Activated CD4-positive, alpha-beta T cell treated with anti-CD3 and anti-CD28 coated beads, Interleukin-2, amount 50 U/mL, for 48 hours (primary cell): Measurements from ENCODE around the gene FARS2.
A peak's percentile ranks its signal among the peaks of the same experiment; 100 is the strongest.
"Not testable (repeated sequence)": the region's sequence is repeated elsewhere in the genome, so short reads cannot be mapped to it uniquely, and the experiment has no call there.

Experiments
- DNase-seq, 2 experiments: peaks; one replicate each; pipeline ENCODE4 v3.0.0-alpha.2; 2020

Gene FARS2

GRCh38 chr6:5645328-5646290, 384.3 kb downstream of the FARS2 start:
- DNase-seq, result no peak

- DNase-seq, result no peak
Measured at GRCh38 chr6:5652406-5653137, 391.3 kb downstream of the FARS2 start.

GRCh38 chr6:5653801-5654200, 392.5 kb downstream of the FARS2 start:
- no peak for DNase-seq

- DNase-seq, result no peak
Measured at GRCh38 chr6:5656226-5656625, 394.9 kb downstream of the FARS2 start.

- DNase-seq, result not testable (repeated sequence)
Measured at GRCh38 chr6:5656695-5657094, 395.4 kb downstream of the FARS2 start.

- DNase-seq, result no peak
Measured at GRCh38 chr6:5657684-5658430, 396.5 kb downstream of the FARS2 start.

GRCh38 chr6:5659467-5659866, 398.2 kb downstream of the FARS2 start:
- DNase-seq, result no peak

- no peak for DNase-seq
Measured at GRCh38 chr6:5660772-5661171, 399.5 kb downstream of the FARS2 start.

- no peak for DNase-seq
Measured at GRCh38 chr6:5662797-5663196, 401.5 kb downstream of the FARS2 start.

- no peak for DNase-seq
Measured at GRCh38 chr6:5663259-5663658, 401.9 kb downstream of the FARS2 start.

- DNase-seq, result no peak
Measured at GRCh38 chr6:5663739-5664138, 402.4 kb downstream of the FARS2 start.

- DNase-seq, result no peak
Measured at GRCh38 chr6:5664149-5664548, 402.8 kb downstream of the FARS2 start.

GRCh38 chr6:5665173-5665572, 403.9 kb downstream of the FARS2 start:
- peak in 1 of 2 experiments; percentile 9 for DNase-seq

- DNase-seq, result no peak
Measured at GRCh38 chr6:5665667-5666066, 404.4 kb downstream of the FARS2 start.

- no peak for DNase-seq
Measured at GRCh38 chr6:5666695-5667094, 405.4 kb downstream of the FARS2 start.

GRCh38 chr6:5667737-5668136, 406.4 kb downstream of the FARS2 start:
- DNase-seq, result no peak

- DNase-seq, result no peak
Measured at GRCh38 chr6:5670381-5670780, 409.1 kb downstream of the FARS2 start.

- no peak for DNase-seq
Measured at GRCh38 chr6:5670811-5671561, 409.7 kb downstream of the FARS2 start.

GRCh38 chr6:5671601-5672559, 410.6 kb downstream of the FARS2 start:
- no peak for DNase-seq

GRCh38 chr6:5672581-5673011, 411.3 kb downstream of the FARS2 start:
- no peak for DNase-seq
